NCI-H2107 treated with DMSO at 0.1 percent for 48 hours (cell line): ENCODE data around the gene APRT.
"Not testable (repeated sequence)": the region's sequence is repeated elsewhere in the genome, so short reads cannot be mapped to it uniquely, and the experiment has no call there.

Source experiments
- DNase-seq: peaks from one replicate; lab custom pipeline; 2025; ENCODE audit not compliant: unreplicated experiment; lab: John Stamatoyannopoulos, UW

The APRT gene

DNA sequence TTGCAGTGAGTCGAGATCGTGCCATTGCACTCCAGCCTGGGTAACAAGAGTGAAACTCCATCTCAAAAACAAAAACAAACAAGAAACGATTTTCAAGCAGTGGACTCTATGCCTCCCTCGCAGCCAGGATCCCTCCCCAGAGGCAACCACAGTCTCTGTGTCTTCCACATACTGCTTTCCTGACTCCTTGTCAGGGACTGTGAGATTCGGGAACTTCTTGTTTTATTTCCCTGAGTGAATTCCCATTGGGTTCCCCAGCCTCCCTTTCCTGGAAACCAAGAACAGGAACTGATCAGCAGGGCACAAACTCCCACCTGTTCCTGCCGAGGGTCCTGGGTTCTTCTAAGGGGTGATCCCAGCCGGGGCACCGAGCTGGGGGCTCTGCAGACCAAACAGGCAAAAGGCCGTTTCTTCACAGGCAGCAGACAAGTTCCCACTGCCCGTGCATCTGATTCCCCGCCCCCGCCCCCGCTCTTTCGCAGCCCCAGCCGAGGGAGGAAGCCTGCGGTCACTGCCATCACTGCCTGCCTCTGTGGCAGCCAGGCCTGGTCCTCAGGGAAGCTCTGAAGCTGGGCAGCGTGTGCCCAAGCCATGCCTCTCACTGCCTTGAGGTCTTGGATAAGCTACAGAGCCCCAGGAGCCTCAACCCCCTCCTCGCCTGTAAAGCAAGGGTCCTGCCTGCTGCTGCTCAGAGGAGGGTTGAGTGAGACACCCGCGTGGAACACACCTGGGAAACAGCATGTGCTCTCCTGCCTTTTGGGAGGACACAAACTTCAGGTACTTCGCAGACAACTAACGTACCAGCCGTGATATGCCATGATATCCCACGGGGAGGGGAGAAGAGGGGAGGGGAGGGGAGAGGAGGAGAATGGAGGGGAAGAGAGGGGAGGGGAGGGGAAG, 21.2 kb downstream of the APRT start:
- DNase-seq, result no peak

GRCh38 chr16:88789594-88789993, 22.1 kb downstream of the APRT start:
- no peak for DNase-seq

- DNase-seq, result not testable (repeated sequence)
Measured at GRCh38 chr16:88788749-88789148, 23.0 kb downstream of the APRT start.

DNA sequence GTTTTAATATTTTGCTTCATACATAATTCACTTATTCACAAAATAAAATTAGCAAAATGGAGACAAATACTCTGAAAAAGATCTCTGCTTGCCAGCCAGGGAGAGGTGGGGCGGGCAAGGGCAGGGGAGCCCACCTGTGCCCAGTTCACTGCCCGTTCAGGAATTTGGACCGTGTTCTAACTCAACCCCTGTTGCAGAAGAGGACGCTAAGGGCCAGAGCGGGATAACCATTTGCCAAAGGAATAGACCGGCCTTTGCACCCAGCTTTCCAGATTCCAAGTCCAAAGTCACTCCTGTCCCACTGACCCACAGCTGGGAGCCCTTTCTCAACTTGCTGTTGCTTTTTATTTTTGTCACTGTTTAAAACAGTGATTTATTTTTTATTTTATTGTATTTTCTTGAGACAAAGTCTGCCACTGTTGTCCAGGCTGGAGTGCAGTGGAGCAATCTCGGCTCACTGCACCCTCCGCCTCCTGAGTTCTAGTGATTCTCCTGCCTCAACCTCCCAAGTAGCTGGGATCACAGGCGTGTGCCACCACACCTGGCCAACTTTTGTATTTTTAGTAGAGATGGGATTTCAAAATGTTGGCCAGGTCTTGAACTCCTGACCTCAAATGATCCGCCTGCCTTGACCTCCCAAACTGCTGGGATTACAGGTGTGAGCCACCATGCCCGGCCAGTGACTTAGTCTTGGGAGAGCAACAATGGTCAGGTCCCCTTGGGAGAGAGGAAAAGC, 24.0 kb downstream of the APRT start:
- DNase-seq, result no peak

DNA sequence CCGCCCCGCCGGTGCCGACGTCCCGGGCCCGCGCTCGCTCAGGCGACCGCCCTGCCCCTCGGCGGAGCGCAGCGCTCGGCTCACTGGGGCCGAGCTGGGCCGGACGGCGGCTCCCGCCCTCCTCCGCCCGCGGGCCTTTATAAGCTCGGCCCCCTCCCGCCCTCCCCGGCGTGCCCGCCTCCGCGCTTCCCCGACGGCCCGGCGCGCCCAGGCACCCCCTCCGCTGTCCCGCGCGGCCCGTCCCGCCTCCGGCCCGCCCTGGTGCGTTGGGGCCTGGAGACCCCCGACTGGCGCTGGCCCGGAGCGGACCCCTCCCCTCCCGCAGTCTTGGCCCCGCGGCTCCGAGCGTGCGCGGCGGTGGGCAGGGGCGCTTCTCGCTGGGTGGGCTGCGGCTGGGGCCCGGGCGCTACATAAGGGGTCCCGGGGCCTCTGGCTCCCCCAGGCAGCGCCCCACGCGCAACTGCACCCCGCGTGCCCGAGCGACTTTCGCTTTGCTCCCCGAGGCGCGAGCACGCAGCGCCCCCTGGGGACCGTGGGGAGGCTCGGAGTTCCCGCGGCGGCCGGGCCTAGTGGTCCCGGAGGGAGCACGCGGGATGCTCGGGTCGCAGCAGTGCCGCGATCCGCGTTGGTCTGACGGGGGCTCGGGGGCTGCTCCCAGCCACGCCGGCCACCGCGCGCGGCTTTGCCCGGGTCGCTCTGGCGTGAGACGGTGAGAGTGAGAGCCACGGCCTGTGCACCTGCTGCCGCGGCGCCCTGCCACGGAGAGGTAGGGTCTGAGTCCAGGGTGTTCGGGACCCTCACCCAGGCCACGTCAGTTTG, 26.4 kb downstream of the APRT start, which contains the start of gene PIEZO1:
TSS of gene PIEZO1 (minus strand) at position 115 of the 819 bp plus-strand sequence. CDS start 256 bp downstream, outside the sequence.
- DNase-seq, result no peak

DNA sequence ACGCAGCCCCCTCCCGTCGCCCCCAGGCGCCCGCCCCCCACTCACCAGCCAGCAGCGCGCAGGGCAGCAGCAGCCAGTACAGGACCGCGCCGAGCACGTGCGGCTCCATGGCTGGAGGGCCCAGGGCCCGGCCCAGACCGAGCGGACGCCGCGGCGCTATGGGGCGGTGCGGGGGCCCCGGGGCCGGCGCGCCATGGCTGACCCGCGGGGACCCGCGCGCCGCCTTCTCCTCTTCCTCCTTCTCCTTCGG, 26.9 kb downstream of the APRT start:
- DNase-seq, result no peak

DNA sequence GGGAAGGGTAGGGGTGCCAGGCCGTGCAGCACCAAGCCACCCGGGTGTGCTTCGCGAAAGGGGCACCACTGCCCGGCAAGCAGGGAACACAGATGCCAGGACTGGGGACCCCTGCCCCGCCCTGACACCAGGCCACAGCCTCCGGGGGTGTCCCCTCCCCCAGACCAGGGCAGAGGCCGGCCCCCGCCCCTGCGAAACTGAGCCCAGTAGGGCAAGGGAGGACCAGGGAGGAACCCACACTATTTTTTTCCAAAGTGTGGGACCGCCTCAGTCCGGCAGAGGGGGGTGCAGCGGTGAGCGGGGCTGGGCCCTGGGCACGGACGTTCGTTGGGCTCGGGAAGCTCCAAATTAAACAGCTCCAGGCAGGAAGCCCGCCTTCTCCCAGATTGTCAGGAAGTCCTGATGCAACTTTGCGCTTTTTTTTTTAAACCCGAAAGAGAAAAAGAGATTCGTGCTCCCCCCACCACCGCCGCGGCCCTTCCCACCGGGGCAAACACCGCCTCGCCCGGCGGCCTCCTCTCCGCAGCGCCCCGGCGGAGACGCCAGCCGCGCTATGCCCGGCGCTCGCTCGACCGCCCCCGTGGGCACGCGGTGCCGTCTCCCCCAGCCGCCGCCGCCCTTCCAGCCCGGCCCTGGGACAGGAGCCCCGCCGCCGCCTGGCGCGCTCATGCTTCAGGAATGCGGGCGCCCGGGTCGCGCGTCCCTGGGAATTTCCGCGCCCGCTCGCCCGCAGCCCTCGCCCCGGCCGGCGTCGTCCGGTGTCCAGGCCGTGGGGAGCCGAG, 27.5 kb downstream of the APRT start:
- DNase-seq, result no peak

GRCh38 chr16:88783391-88784073, 28.2 kb downstream of the APRT start:
- no peak for DNase-seq

GRCh38 chr16:88782454-88783390, 29.0 kb downstream of the APRT start:
- DNase-seq, result no peak

GRCh38 chr16:88781140-88782077, 30.3 kb downstream of the APRT start:
- DNase-seq, result no peak

DNA sequence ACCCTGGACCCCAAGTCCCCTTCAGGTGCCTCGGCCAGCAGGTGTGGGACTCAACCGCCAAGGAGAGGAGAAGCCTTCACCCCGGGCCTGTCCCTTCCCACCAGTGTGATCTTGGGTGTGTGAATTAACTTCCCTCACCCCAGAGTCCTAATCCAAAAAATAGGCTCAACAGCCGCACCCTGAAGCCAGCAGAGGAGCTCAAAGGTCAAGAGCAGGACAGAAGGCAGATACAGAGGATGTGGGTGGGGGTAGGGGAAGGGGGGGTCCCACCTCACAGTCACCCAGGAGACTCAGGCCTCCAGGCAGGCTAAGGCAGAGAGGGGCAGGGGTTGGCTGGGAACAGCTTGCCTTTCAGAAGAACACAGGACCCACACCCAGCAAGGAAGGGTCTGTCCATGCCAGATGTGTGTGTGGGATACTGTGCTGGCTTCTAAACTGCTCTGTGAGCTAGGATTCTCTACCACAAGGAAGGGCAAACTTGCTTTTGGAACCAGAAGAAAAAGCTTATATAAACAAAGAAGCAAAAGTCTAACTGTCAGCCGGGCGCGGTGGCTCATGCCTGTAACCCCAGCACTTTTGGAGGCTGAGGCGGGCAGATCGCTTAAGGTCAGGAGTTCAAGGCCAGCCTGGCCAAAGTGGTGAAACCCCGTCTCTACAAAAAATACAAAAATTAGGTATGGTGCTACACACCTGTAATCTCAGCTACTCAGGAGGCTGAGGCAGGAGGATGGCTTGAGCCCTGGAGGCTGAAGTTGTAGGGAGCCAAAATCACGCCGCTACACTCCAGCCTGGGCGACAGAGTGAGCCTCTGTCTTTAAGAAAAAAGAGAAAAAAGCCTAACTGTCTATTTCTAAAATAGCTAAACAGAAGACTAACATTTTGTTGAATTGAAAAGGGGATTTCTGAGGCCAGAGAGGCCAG, 31.3 kb downstream of the APRT start:
- no peak for DNase-seq

- DNase-seq, result no peak
Measured at GRCh38 chr16:88779406-88780141, 32.2 kb downstream of the APRT start.

GRCh38 chr16:88778541-88779065, 33.1 kb downstream of the APRT start:
- no peak for DNase-seq

DNA sequence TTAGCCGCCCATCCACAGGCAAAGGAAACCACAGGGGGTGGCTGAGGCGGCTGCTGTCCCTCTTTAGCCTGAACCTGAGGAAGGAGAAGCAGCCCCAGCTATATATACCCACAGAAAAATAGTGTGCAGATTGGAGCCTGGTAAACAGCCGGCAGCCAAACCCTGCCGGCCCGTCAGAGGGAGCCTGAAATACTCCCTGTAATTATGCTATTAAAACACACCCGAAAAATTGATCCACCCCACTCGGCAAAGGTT, 33.5 kb downstream of the APRT start:
- DNase-seq, result no peak

DNA sequence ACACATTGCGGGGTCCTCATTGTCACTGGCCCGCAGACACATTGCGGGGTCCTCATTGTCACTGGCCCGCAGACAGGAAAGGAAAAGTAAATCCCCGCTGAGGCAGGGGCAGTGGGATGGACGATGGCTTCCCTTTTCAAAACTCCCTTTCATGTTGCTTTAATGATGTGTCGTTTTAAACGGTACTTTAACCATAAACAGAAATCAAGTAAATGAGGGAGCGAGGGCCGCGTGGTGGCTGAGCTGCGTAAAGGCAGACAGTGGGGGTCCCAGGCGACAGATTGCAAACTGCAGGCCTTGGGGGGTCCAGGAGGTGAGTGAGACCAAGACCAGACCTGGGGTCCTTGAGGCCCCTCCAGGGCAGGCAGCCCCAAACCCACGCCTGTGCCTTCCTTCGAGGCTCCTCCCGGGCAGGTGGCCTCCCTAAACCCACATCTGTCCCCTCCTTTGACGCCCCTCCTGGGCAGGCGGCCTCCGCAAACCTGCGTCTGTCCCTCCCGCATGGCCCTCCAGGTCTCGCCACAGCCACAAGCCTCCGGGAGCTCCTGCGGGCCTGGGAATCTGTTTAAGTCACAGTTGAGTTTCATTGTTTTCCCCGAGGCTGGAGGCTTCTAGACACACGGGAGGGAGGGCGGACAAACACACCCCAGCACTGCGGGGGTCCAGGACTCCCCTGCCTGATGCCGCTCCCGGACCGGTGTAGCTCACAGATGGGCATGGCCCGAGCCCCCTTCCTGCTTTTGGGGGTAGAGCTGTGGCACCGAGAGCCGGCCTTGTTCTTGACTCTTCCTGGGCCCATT, 34.1 kb downstream of the APRT start:
- no peak for DNase-seq

GRCh38 chr16:88775825-88776224, 35.9 kb downstream of the APRT start:
- no peak for DNase-seq
